ENCODE measurements around the gene SULT1E1. TPM values are rescaled to one million over a fixed set of nuclear protein-coding genes. Genes with fewer than 3 reads are reported as not detected.

Gene SULT1E1
- total and polyA plus RNA-seq, 10 of the 15 experiments (the other 5 are each of a cell fraction or from before 2014, with no cell fraction given) = not detected

DNA sequence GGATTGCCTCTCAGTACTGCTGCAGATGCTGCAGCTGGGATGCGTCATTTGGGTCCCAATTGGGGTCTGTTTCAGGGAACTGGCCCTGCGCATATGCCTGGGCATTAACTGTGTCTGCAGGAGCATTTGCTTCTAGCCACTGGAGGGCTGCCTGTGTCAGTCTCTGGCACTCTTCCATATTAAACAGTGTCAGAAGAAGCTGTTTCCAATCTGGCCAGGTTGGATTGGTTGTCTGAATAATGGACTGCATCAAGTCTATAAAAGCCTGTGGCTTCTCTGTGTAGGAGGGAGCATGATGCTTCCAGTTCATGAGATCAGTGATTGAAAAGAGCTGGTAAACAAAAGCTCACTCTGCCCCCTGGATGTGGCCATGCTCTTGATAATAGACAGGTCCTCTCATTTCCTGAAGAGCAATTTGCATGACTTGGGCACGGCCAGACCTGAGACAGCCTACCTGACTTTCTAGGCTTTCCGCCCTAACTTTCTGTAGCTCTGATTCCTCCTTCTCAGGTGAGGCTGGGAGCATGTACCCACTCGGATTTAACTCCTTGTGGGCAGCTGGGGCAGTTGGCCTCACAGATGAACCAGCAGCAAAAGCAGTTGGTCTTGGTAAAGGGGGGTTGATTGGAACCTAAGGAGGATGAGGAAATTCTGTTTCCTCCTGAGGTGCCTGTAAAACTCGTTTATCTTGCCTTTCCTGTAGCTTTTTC lies 29.2 kb downstream of the SULT1E1 start (continued):
- TF ChIP-seq, protein P1, sequence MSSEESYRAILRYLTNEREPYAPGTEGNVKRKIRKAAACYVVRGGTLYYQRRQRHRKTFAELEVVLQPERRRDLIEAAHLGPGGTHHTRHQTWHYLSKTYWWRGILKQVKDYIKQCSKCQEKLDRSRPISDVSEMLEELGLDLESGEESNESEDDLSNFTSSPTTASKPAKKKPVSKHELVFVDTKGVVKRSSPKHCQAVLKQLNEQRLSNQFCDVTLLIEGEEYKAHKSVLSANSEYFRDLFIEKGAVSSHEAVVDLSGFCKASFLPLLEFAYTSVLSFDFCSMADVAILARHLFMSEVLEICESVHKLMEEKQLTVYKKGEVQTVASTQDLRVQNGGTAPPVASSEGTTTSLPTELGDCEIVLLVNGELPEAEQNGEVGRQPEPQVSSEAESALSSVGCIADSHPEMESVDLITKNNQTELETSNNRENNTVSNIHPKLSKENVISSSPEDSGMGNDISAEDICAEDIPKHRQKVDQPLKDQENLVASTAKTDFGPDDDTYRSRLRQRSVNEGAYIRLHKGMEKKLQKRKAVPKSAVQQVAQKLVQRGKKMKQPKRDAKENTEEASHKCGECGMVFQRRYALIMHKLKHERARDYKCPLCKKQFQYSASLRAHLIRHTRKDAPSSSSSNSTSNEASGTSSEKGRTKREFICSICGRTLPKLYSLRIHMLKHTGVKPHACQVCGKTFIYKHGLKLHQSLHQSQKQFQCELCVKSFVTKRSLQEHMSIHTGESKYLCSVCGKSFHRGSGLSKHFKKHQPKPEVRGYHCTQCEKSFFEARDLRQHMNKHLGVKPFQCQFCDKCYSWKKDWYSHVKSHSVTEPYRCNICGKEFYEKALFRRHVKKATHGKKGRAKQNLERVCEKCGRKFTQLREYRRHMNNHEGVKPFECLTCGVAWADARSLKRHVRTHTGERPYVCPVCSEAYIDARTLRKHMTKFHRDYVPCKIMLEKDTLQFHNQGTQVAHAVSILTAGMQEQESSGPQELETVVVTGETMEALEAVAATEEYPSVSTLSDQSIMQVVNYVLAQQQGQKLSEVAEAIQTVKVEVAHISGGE (CRISPR knock-in tag; IDR thresholded peaks at IDR 0.05) = no peak
- TF ChIP-seq RELA (IDR thresholded peaks at IDR 0.05; ENCODE audit: borderline replicate concordance, partially characterized antibody) (no peak), KLF5 (IDR thresholded peaks at IDR 0.05; ENCODE audit: partially characterized antibody) (no peak)
- TF ChIP-seq, protein P2, sequence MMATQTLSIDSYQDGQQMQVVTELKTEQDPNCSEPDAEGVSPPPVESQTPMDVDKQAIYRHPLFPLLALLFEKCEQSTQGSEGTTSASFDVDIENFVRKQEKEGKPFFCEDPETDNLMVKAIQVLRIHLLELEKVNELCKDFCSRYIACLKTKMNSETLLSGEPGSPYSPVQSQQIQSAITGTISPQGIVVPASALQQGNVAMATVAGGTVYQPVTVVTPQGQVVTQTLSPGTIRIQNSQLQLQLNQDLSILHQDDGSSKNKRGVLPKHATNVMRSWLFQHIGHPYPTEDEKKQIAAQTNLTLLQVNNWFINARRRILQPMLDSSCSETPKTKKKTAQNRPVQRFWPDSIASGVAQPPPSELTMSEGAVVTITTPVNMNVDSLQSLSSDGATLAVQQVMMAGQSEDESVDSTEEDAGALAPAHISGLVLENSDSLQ (IDR thresholded peaks at IDR 0.05) = no peak

DNA sequence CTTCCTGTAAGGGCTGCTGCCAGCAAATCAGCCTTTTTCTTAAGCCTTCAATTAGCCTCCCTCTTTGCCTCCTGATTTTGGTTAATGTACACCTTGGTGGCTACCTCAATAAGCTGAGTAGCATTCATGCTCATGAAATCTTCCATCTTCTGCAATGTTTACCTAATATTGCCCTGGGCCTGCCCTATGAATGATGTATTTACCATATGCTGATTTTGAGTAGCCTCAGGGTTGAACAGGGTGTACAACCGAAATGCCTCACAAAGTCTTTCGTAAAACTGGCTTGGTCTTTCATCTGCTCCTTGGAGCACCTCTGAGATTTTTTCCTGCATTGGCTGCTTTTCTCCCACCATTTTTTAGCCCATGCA lies 29.8 kb downstream of the SULT1E1 start:
- BruUV-seq (replicated peaks) = no TSS peak
- no peak for ATAC-seq
- 72% methylated on average over 2 of the region's 2 CpGs for WGBS (ENCODE audit: insufficient coverage, insufficient replicate concordance, low lambda C conversion rate, missing lambda C conversion rate)
- ChIA-PET RAD21 (ENCODE audit: unreplicated experiment) (interaction anchor here (0.8 kb wide), 1 partner anchor 14 kb away, joined by 3 read pairs; no protein-coding TSS in a partner anchor), POLR2A (no interaction called here), SMC1A (ENCODE audit: uncharacterized antibody, unreplicated experiment) (interaction anchor here (1.1 to 2.7 kb wide), 3 partner anchors 43 to 51 kb away, joined by 3 to 12 read pairs (median 3); no protein-coding TSS in a partner anchor), CTCF (interaction anchor here (1.4 kb wide), 1 partner anchor 140 kb away, joined by 5 read pairs; no protein-coding TSS in a partner anchor)
- H3K27ac ChIP-seq (ENCODE audit: control insufficient read depth, insufficient read depth) = no peak overlapping the region
- H3K9me3 ChIP-seq (replicated peaks; ENCODE audit: control insufficient read depth, insufficient read depth, low read length) = no peaks in the 10 kb centered on the region; the same call in 2 of the 3 replicates
- peaks cover 19% of the 10 kb centered on the region for H3K4me1 ChIP-seq (ENCODE audit: control insufficient read depth, insufficient read depth, low read length)
- no peak overlapping the region for H3K4me2 ChIP-seq (ENCODE audit: control insufficient read depth, insufficient read depth)
- no peaks in the 10 kb centered on the region for H3K27me3 ChIP-seq (replicated peaks in 1 of 2; ENCODE audit: control insufficient read depth in 2 of 2, insufficient read depth in 2 of 2, low read length in 1 of 2)
- H3K79me2 ChIP-seq (ENCODE audit: control insufficient read depth, insufficient read depth, low read length) = no peaks in the 10 kb centered on the region
- TF ChIP-seq RELA (IDR thresholded peaks at IDR 0.05; ENCODE audit: borderline replicate concordance, partially characterized antibody) = no peak
- TF ChIP-seq ZNF217 (IDR thresholded peaks at IDR 0.05) = no peak
- in situ Hi-C loops (cut with MboI) (loop anchor here (25.0 kb wide), 1 partner anchor 1193 kb away; no protein-coding TSS in a partner anchor), intact Hi-C loops (cut with micrococcal nuclease; ENCODE audit: unreplicated experiment) (no loop called here)
- H4K20me1 ChIP-seq (ENCODE audit: control insufficient read depth, insufficient read depth) = no peaks in the 10 kb centered on the region
- no peak overlapping the region for H3K9ac ChIP-seq (ENCODE audit: control insufficient read depth, insufficient read depth, low read length)
- H3K36me3 ChIP-seq (ENCODE audit: control insufficient read depth in 2 of 2, insufficient read depth in 2 of 2, low read length in 1 of 2) = no peaks in the 10 kb centered on the region
- FAIRE-seq = no peak
- H2AFZ ChIP-seq (ENCODE audit: control insufficient read depth, low read depth, low read length) = no peak overlapping the region
- no peak for DNase-seq (ENCODE audit: low read depth, low spot score)
- no peak overlapping the region for H3K4me3 ChIP-seq

Measured in GM12878 (cell line).